GM19397 (cell line): ENCODE measurements around the gene GHRH.

Experiments
- ATAC-seq: cut with Tn5 transposase; IDR thresholded peaks from one replicate; pipeline ENCODE4 v1.9.1; 2021; ENCODE audit warnings: mild to moderate bottlenecking, moderate library complexity; ENCODE audit not compliant: unreplicated experiment

GHRH gene

GRCh38 chr20:37263686-37264085 lies 2.1 kb upstream of the GHRH start:
- ATAC-seq, result no peak

- no peak for ATAC-seq
Measured at GRCh38 chr20:37262505-37262904, 891 bp upstream of the GHRH start.

- ATAC-seq, result no peak
Measured at GRCh38 chr20:37260923-37261322, 691 bp downstream of the GHRH start.

GRCh38 chr20:37259865-37260264 lies 1.7 kb downstream of the GHRH start:
- no peak for ATAC-seq

- no peak for ATAC-seq
Measured at GRCh38 chr20:37259031-37259430, 2.6 kb downstream of the GHRH start.

- no peak for ATAC-seq
Measured at GRCh38 chr20:37257988-37258387, 3.6 kb downstream of the GHRH start.

GRCh38 chr20:37257530-37257929 lies 4.1 kb downstream of the GHRH start:
- no peak for ATAC-seq

GRCh38 chr20:37256286-37256685 lies 5.3 kb downstream of the GHRH start:
- no peak for ATAC-seq

GRCh38 chr20:37254114-37254878 lies 7.3 kb downstream of the GHRH start:
- no peak for ATAC-seq

GRCh38 chr20:37253087-37253486 lies 8.5 kb downstream of the GHRH start:
- ATAC-seq, result no peak

- ATAC-seq, result no peak
Measured at GRCh38 chr20:37251825-37252477, 9.7 kb downstream of the GHRH start.

- ATAC-seq, result no peak
Measured at GRCh38 chr20:37249304-37249703, 12.3 kb downstream of the GHRH start.

- no peak for ATAC-seq
Measured at GRCh38 chr20:37247547-37247946, 14.1 kb downstream of the GHRH start.

- ATAC-seq, result no peak
Measured at GRCh38 chr20:37246736-37247135, 14.9 kb downstream of the GHRH start.

- no peak for ATAC-seq
Measured at GRCh38 chr20:37245216-37246150, 16.1 kb downstream of the GHRH start.

- ATAC-seq, result no peak
Measured at GRCh38 chr20:37244572-37244957, 17.0 kb downstream of the GHRH start.

- no peak for ATAC-seq
Measured at GRCh38 chr20:37243937-37244571, 17.6 kb downstream of the GHRH start.

- ATAC-seq, result no peak
Measured at GRCh38 chr20:37243076-37243936, 18.3 kb downstream of the GHRH start.

- no peak for ATAC-seq
Measured at GRCh38 chr20:37242503-37242902, 19.1 kb downstream of the GHRH start.
